Parathyroid adenoma (tissue), 2 donors: ENCODE measurements around the gene RGSL1.

Experiments
- H2AFZ ChIP-seq: fragments of 300-600 bp; sonication (generic); one replicate; pipeline ENCODE4 v1.7.0; 2017; ENCODE audit warnings: antibody characterized with exemption, mild to moderate bottlenecking
- H3K27ac ChIP-seq: fragments of 300-600 bp; sonication (generic); one replicate; pipeline ENCODE4 v1.7.0; 2017
- H3K27me3 ChIP-seq: fragments of 300-600 bp; sonication (generic); one replicate; pipeline ENCODE4 v1.7.0; 2017; ENCODE audit warnings: low read length; ENCODE audit not compliant: control insufficient read depth, insufficient read depth
- H3K36me3 ChIP-seq: fragments of 300-600 bp; sonication (generic); one replicate; pipeline ENCODE4 v1.7.0; 2017; ENCODE audit warnings: low read length; ENCODE audit not compliant: control insufficient read depth, insufficient read depth
- H3K4me1 ChIP-seq: fragments of 300-600 bp; sonication (generic); one replicate; pipeline ENCODE4 v1.7.0; 2017; ENCODE audit warnings: control low read depth
- H3K4me2 ChIP-seq: fragments of 300-600 bp; sonication (generic); one replicate; pipeline ENCODE4 v1.7.0; 2017; ENCODE audit warnings: low read length
- H3K4me3 ChIP-seq: fragments of 300-600 bp; sonication (generic); one replicate; pipeline ENCODE4 v1.7.0; 2017; ENCODE audit warnings: low read depth, low read length
- H3K79me2 ChIP-seq: fragments of 300-600 bp; sonication (generic); one replicate; pipeline ENCODE4 v1.7.0; 2017; ENCODE audit warnings: control low read depth
- H3K9ac ChIP-seq: fragments of 300-600 bp; sonication (generic); one replicate; pipeline ENCODE4 v1.7.0; 2017; ENCODE audit warnings: mild to moderate bottlenecking
- H3K9me3 ChIP-seq: fragments of 300-600 bp; sonication (generic); one replicate; pipeline ENCODE4 v1.7.0; 2017; ENCODE audit warnings: low read length; ENCODE audit not compliant: control insufficient read depth
- CTCF ChIP-seq: fragments of 300-600 bp; sonication (generic); IDR thresholded peaks from one replicate; pipeline ENCODE4 v1.7.0; 2017; ENCODE audit warnings: antibody characterized with exemption, mild to moderate bottlenecking
- donor health status: primary hyperparathyroidism.

The RGSL1 gene

GRCh38 chr1:182587093-182587492, 137.1 kb downstream of the RGSL1 start:
- H2AFZ ChIP-seq: no peak overlapping the region
- no peaks in the 10 kb centered on the region for H3K9me3 ChIP-seq
- no peak overlapping the region for H3K4me2 ChIP-seq
- no peak overlapping the region for H3K4me3 ChIP-seq
- H3K79me2 ChIP-seq: no peaks in the 10 kb centered on the region
- H3K4me1 ChIP-seq: peaks cover 4% of the 10 kb centered on the region
- no peak for TF ChIP-seq CTCF
- H3K36me3 ChIP-seq: no peaks in the 10 kb centered on the region
- H3K27ac ChIP-seq: no peak overlapping the region
- H3K27me3 ChIP-seq: no peaks in the 10 kb centered on the region
- no peak overlapping the region for H3K9ac ChIP-seq

- Histone ChIP-seq H3K79me2 (no peaks in the 10 kb centered on the region), H3K9ac (no peak overlapping the region), H3K4me1 (peaks cover 4% of the 10 kb centered on the region), H3K27ac (no peak overlapping the region), H3K27me3 (no peaks in the 10 kb centered on the region), H3K9me3 (no peaks in the 10 kb centered on the region), H3K36me3 (no peaks in the 10 kb centered on the region), H3K4me2 (peak overlapping the region; percentile 61), H2AFZ (peak overlapping the region; percentile 84), H3K4me3 (peak overlapping the region; percentile 83)
- no peak for TF ChIP-seq CTCF
Measured at GRCh38 chr1:182587666-182588499, 137.9 kb downstream of the RGSL1 start.

- Histone ChIP-seq H3K27me3 (no peaks in the 10 kb centered on the region), H3K4me3 (peak within 1 kb of the TSS; percentile 83), H3K79me2 (no peaks in the 10 kb centered on the region), H3K27ac (peak within 1 kb of the TSS; percentile 93), H3K4me1 (peaks cover 4% of the 10 kb centered on the region), H3K36me3 (no peaks in the 10 kb centered on the region), H2AFZ (peak within 1 kb of the TSS; percentile 84), H3K4me2 (peak within 1 kb of the TSS; percentile 61), H3K9ac (no peak within 1 kb of the TSS), H3K9me3 (no peaks in the 10 kb centered on the region)
- no peak for TF ChIP-seq CTCF
Measured at GRCh38 chr1:182588500-182589396, 138.8 kb downstream of the RGSL1 start, which contains the start of gene RNASEL. Gene RNASEL, minus strand, starts transcription at chr1:182589256. Its CDS starts 2,450 bp downstream, at chr1:182586806.

GRCh38 chr1:182589520-182589919, 139.6 kb downstream of the RGSL1 start:
- no peak for TF ChIP-seq CTCF
- Histone ChIP-seq H3K4me1 (peaks cover 4% of the 10 kb centered on the region), H3K9ac (no peak overlapping the region), H3K36me3 (no peaks in the 10 kb centered on the region), H3K9me3 (no peaks in the 10 kb centered on the region), H2AFZ (peak overlapping the region; percentile 84), H3K4me3 (peak overlapping the region; percentile 83), H3K79me2 (no peaks in the 10 kb centered on the region), H3K27me3 (no peaks in the 10 kb centered on the region), H3K27ac (peak overlapping the region; percentile 93), H3K4me2 (peak overlapping the region; percentile 61)
